ENCODE measurements around the gene HSPA4. TPM values are rescaled to one million over a fixed set of nuclear protein-coding genes. Genes with fewer than 3 reads are reported as not detected.

Gene HSPA4
- total RNA-seq, 1 experiment from 2014 or later, result 296 TPM

GRCh38 chr5:133141746-133142145 lies 89.9 kb downstream of the HSPA4 start:
- peaks cover 56% of the 10 kb centered on the region for H3K27me3 Mint-ChIP-seq (ENCODE audit: unreplicated experiment)
- no TSS peak for BruUV-seq (replicated peaks)
- H3K36me3 Mint-ChIP-seq (ENCODE audit: insufficient read depth, unreplicated experiment), result no peaks in the 10 kb centered on the region
- CTCF ChIA-PET, result interaction anchor here (1.0 kb wide), 1 partner anchor 12 kb away, joined by 3 read pairs; no protein-coding TSS in a partner anchor
- intact Hi-C loops (cut with micrococcal nuclease; ENCODE audit: unreplicated experiment), result no loop called here
- no peak for DNase-seq
- no peak overlapping the region for H3K4me3 Mint-ChIP-seq (ENCODE audit: low read depth, unreplicated experiment)
- H3K4me1 Mint-ChIP-seq (ENCODE audit: low read depth, unreplicated experiment), result no peaks in the 10 kb centered on the region
- TF ChIP-seq, protein P1, sequence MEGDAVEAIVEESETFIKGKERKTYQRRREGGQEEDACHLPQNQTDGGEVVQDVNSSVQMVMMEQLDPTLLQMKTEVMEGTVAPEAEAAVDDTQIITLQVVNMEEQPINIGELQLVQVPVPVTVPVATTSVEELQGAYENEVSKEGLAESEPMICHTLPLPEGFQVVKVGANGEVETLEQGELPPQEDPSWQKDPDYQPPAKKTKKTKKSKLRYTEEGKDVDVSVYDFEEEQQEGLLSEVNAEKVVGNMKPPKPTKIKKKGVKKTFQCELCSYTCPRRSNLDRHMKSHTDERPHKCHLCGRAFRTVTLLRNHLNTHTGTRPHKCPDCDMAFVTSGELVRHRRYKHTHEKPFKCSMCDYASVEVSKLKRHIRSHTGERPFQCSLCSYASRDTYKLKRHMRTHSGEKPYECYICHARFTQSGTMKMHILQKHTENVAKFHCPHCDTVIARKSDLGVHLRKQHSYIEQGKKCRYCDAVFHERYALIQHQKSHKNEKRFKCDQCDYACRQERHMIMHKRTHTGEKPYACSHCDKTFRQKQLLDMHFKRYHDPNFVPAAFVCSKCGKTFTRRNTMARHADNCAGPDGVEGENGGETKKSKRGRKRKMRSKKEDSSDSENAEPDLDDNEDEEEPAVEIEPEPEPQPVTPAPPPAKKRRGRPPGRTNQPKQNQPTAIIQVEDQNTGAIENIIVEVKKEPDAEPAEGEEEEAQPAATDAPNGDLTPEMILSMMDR (IDR thresholded peaks at IDR 0.05; ENCODE audit: unreplicated experiment), result no peak
- H3K27ac Mint-ChIP-seq (ENCODE audit: unreplicated experiment), result no peak overlapping the region
- no peaks in the 10 kb centered on the region for H3K9me3 Mint-ChIP-seq (ENCODE audit: low read depth, unreplicated experiment)

DNA sequence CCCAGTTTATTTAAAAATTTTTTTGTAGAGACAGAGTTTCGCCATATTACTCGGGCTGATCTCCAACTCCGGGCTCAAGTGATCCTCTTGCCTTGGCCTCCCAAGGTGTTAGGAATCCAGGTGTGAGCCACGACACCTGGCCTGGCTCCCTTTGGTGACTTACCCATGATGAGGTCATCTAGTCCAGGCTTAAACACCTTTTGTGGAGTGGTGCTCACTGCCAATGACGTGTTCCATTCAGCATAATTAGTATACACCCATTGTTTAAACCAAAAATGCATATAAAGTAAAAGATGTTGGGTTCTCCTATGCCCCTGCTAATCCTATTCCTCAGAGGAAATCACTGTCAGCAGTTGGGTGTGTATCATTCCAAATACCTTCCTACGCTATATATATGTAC lies 91.0 kb downstream of the HSPA4 start:
- CTCF ChIA-PET, result interaction anchor here (0.6 kb wide), 1 partner anchor 10 kb away, joined by 3 read pairs; no protein-coding TSS in a partner anchor
- no peak for DNase-seq
- no peak overlapping the region for H3K4me3 Mint-ChIP-seq (ENCODE audit: low read depth, unreplicated experiment)
- no peaks in the 10 kb centered on the region for H3K4me1 Mint-ChIP-seq (ENCODE audit: low read depth, unreplicated experiment)
- H3K9me3 Mint-ChIP-seq (ENCODE audit: low read depth, unreplicated experiment), result no peaks in the 10 kb centered on the region
- no peak overlapping the region for H3K27ac Mint-ChIP-seq (ENCODE audit: unreplicated experiment)
- TF ChIP-seq, protein P1 (IDR thresholded peaks at IDR 0.05; ENCODE audit: unreplicated experiment), result no peak
- peaks cover 55% of the 10 kb centered on the region for H3K27me3 Mint-ChIP-seq (ENCODE audit: unreplicated experiment)
- no TSS peak for BruUV-seq (replicated peaks)
- intact Hi-C loops (cut with micrococcal nuclease; ENCODE audit: unreplicated experiment), result no loop called here
- no peaks in the 10 kb centered on the region for H3K36me3 Mint-ChIP-seq (ENCODE audit: insufficient read depth, unreplicated experiment)

DNA sequence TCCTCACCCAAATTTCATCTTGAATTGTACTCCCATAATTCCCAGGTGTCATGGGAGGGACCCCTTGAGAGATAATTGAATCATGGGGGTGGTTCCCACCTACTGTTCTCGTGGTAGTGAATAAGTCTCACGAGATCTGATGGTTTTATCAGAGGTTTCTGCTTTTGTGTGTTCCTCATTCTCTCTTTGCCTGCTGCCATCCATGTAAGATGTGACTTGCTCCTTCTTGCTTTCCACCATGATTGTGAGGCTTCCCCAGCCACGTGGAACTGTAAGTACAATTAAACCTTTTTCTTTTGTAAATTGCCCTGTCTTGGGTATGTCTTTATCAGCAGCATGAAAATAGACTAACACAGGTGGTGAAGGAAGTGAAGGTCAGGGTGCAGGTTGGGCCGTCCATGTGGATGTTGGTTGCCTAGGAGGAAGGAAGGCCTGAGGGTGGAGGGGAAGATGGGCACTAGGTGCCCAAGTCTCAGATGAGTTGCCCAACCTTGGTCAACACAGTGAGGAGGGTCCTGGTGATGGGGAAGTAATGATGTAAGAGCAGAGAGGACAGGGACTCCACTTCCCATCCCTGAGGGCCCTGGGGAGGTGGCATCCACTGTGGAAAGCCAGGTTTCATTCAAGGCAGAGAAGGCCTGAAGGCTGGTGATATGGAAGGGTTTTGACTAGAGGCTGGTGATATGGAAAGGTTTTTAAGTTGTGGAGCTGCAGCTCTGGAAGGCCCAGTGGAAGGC lies 92.6 kb downstream of the HSPA4 start:
- no TSS peak for BruUV-seq (replicated peaks)
- H3K36me3 Mint-ChIP-seq (ENCODE audit: insufficient read depth, unreplicated experiment), result no peaks in the 10 kb centered on the region
- no peaks in the 10 kb centered on the region for H3K4me1 Mint-ChIP-seq (ENCODE audit: low read depth, unreplicated experiment)
- TF ChIP-seq, protein P1 (IDR thresholded peaks at IDR 0.05; ENCODE audit: unreplicated experiment), result no peak
- H3K27me3 Mint-ChIP-seq (ENCODE audit: unreplicated experiment), result peaks cover 49% of the 10 kb centered on the region
- intact Hi-C loops (cut with micrococcal nuclease; ENCODE audit: unreplicated experiment), result no loop called here
- no peaks in the 10 kb centered on the region for H3K9me3 Mint-ChIP-seq (ENCODE audit: low read depth, unreplicated experiment)
- DNase-seq, result no peak
- no peak overlapping the region for H3K27ac Mint-ChIP-seq (ENCODE audit: unreplicated experiment)
- no peak overlapping the region for H3K4me3 Mint-ChIP-seq (ENCODE audit: low read depth, unreplicated experiment)
- CTCF ChIA-PET, result interaction anchor here (0.5 kb wide), 1 partner anchor 23 kb away, joined by 3 read pairs; no protein-coding TSS in a partner anchor

DNA sequence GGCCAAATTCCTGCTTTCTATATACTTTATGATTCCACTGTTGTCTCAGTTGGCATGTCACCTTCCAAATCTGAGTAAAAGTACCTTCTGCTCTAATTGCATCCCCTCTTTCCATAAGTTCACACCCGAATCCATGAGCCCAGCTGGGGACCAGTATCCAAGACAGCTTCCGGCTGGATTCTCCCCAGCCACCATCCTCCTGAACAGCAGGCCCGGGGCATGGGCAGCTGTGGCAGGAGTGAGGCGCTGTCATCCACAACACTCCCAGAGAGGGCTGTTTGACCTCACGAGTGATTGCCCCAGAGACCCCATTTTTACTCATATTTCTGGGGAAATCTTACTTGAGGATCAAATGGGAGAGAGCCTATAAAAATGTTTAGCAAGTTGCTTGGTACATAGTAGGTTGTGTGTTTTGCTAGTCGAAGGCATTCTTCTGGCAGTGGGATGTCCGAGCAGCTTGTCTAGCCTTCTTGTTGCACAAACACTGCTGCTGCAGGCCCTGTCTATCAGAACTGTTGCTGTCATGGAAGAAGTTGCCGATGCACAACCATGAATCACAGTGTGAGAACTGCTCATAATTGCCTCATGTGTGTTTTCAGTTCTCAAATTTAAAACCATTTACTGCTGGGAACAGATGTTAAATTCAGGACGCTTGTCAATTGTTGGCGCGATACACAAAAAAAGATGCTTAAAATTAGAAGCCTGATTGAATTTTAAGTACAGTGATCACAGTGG lies 93.8 kb downstream of the HSPA4 start:
- H3K4me3 Mint-ChIP-seq (ENCODE audit: low read depth, unreplicated experiment), result no peak overlapping the region
- TF ChIP-seq, protein P1 (IDR thresholded peaks at IDR 0.05; ENCODE audit: unreplicated experiment), result no peak
- intact Hi-C loops (cut with micrococcal nuclease; ENCODE audit: unreplicated experiment), result no loop called here
- DNase-seq, result no peak
- H3K27ac Mint-ChIP-seq (ENCODE audit: unreplicated experiment), result no peak overlapping the region
- CTCF ChIA-PET, result no interaction called here
- BruUV-seq (replicated peaks), result no TSS peak
- peaks cover 37% of the 10 kb centered on the region for H3K27me3 Mint-ChIP-seq (ENCODE audit: unreplicated experiment)
- H3K36me3 Mint-ChIP-seq (ENCODE audit: insufficient read depth, unreplicated experiment), result no peaks in the 10 kb centered on the region
- no peaks in the 10 kb centered on the region for H3K9me3 Mint-ChIP-seq (ENCODE audit: low read depth, unreplicated experiment)
- no peaks in the 10 kb centered on the region for H3K4me1 Mint-ChIP-seq (ENCODE audit: low read depth, unreplicated experiment)
